Measurements from ENCODE around the gene BLMH.

BLMH gene

DNA sequence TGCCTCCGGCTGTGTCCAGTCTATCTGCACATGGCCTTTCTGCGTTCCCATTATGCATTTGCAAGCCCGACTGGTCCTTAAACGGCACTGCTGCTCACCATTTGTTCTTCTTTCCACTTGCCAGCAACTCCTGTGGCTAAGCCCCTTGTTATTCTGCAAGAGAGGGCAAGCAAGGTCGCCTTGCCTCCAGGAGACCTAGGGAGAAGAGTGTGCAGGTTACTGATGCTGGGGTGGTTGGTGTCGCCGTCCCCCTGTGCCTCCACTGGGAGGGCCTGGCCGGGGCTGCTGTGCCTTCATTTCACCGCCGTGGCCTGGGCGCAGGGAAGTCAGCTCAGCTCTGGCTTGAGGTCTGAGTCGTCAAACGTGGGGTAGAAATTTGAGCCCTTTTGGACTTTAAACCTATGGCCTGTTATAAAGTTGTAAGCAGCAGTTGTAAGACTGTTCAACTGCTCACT lies 69.0 kb downstream of the BLMH start:
- H3K36me3 ChIP-seq (replicated peaks; ENCODE audit: insufficient read depth, low read length), result no peaks in the 10 kb centered on the region
- H3K4me2 ChIP-seq (ENCODE audit: low read depth, low read length), result no peak overlapping the region
- no peaks in the 10 kb centered on the region for H4K20me1 ChIP-seq (ENCODE audit: insufficient read depth, low read length)
- H3K9me2 ChIP-seq (replicated peaks; ENCODE audit: insufficient read depth, low read length), result no peaks in the 10 kb centered on the region
- TF ChIP-seq EZH2phosphoT487 (IDR thresholded peaks at IDR 0.05; ENCODE audit: low read length) (no peak), EZH2 (optimal IDR thresholded peaks at IDR 0.05; ENCODE audit: low read depth, low read length) (no peak)
- TF ChIP-seq, protein P1, sequence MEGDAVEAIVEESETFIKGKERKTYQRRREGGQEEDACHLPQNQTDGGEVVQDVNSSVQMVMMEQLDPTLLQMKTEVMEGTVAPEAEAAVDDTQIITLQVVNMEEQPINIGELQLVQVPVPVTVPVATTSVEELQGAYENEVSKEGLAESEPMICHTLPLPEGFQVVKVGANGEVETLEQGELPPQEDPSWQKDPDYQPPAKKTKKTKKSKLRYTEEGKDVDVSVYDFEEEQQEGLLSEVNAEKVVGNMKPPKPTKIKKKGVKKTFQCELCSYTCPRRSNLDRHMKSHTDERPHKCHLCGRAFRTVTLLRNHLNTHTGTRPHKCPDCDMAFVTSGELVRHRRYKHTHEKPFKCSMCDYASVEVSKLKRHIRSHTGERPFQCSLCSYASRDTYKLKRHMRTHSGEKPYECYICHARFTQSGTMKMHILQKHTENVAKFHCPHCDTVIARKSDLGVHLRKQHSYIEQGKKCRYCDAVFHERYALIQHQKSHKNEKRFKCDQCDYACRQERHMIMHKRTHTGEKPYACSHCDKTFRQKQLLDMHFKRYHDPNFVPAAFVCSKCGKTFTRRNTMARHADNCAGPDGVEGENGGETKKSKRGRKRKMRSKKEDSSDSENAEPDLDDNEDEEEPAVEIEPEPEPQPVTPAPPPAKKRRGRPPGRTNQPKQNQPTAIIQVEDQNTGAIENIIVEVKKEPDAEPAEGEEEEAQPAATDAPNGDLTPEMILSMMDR (IDR thresholded peaks at IDR 0.05; ENCODE audit: low read length), result no peak
- no peaks in the 10 kb centered on the region for H3K27me3 ChIP-seq (replicated peaks; ENCODE audit: insufficient read depth, low read length)
- no peaks in the 10 kb centered on the region for H3K79me2 ChIP-seq (ENCODE audit: low read length)
- no peak overlapping the region for H2AFZ ChIP-seq (ENCODE audit: low read length)
- no peak overlapping the region for H3K4me3 ChIP-seq (ENCODE audit: low read length)
- H3K9ac ChIP-seq (ENCODE audit: low read length), result no peak overlapping the region
- H3K9me3 ChIP-seq (replicated peaks; ENCODE audit: insufficient read depth, low read length), result no peaks in the 10 kb centered on the region
- no peaks in the 10 kb centered on the region for H3F3A ChIP-seq (ENCODE audit: insufficient read depth, low read length)
- H3K4me1 ChIP-seq (ENCODE audit: low read length), result no peaks in the 10 kb centered on the region
- H3K27ac ChIP-seq (ENCODE audit: low read length), result no peak overlapping the region
- DNase-seq, result no peak

- H3K36me3 ChIP-seq (replicated peaks; ENCODE audit: insufficient read depth, low read length), result no peaks in the 10 kb centered on the region
- H3K9ac ChIP-seq (ENCODE audit: low read length), result no peak overlapping the region
- H3K9me2 ChIP-seq (replicated peaks; ENCODE audit: insufficient read depth, low read length), result no peaks in the 10 kb centered on the region
- H3K27me3 ChIP-seq (replicated peaks; ENCODE audit: insufficient read depth, low read length), result no peaks in the 10 kb centered on the region
- H3K4me3 ChIP-seq (ENCODE audit: low read length), result no peak overlapping the region
- H3F3A ChIP-seq (ENCODE audit: insufficient read depth, low read length), result no peaks in the 10 kb centered on the region
- no peaks in the 10 kb centered on the region for H3K79me2 ChIP-seq (ENCODE audit: low read length)
- H3K27ac ChIP-seq (ENCODE audit: low read length), result no peak overlapping the region
- TF ChIP-seq, protein P1 (IDR thresholded peaks at IDR 0.05; ENCODE audit: low read length), result no peak
- TF ChIP-seq EZH2 (optimal IDR thresholded peaks at IDR 0.05; ENCODE audit: low read depth, low read length) (no peak), EZH2phosphoT487 (IDR thresholded peaks at IDR 0.05; ENCODE audit: low read length) (no peak)
- no peaks in the 10 kb centered on the region for H4K20me1 ChIP-seq (ENCODE audit: insufficient read depth, low read length)
- no peaks in the 10 kb centered on the region for H3K9me3 ChIP-seq (replicated peaks; ENCODE audit: insufficient read depth, low read length)
- no peak overlapping the region for H2AFZ ChIP-seq (ENCODE audit: low read length)
- no peak overlapping the region for H3K4me2 ChIP-seq (ENCODE audit: low read depth, low read length)
- no peaks in the 10 kb centered on the region for H3K4me1 ChIP-seq (ENCODE audit: low read length)
- DNase-seq, result no peak
Measured at GRCh38 chr17:30222251-30222650, 69.5 kb downstream of the BLMH start.

- Histone ChIP-seq H3K27ac (ENCODE audit: low read length) (no peak overlapping the region), H3K27me3 (replicated peaks; ENCODE audit: insufficient read depth, low read length) (no peaks in the 10 kb centered on the region), H3K9me2 (replicated peaks; ENCODE audit: insufficient read depth, low read length) (no peaks in the 10 kb centered on the region), H4K20me1 (ENCODE audit: insufficient read depth, low read length) (no peaks in the 10 kb centered on the region), H3K4me2 (ENCODE audit: low read depth, low read length) (no peak overlapping the region), H3K4me1 (ENCODE audit: low read length) (no peaks in the 10 kb centered on the region), H3K9ac (ENCODE audit: low read length) (no peak overlapping the region), H3F3A (ENCODE audit: insufficient read depth, low read length) (no peaks in the 10 kb centered on the region), H3K4me3 (ENCODE audit: low read length) (no peak overlapping the region), H3K36me3 (replicated peaks; ENCODE audit: insufficient read depth, low read length) (no peaks in the 10 kb centered on the region), H2AFZ (ENCODE audit: low read length) (no peak overlapping the region), H3K9me3 (replicated peaks; ENCODE audit: insufficient read depth, low read length) (no peaks in the 10 kb centered on the region), H3K79me2 (ENCODE audit: low read length) (no peaks in the 10 kb centered on the region)
- TF ChIP-seq, protein P1 (IDR thresholded peaks at IDR 0.05; ENCODE audit: low read length), result no peak
- TF ChIP-seq EZH2phosphoT487 (IDR thresholded peaks at IDR 0.05; ENCODE audit: low read length) (no peak), EZH2 (optimal IDR thresholded peaks at IDR 0.05; ENCODE audit: low read depth, low read length) (no peak)
- DNase-seq, result no peak
Measured at GRCh38 chr17:30221346-30221745, 70.4 kb downstream of the BLMH start.
